WTC11 (cell line): ENCODE data around the gene SLC9A9. TPM values are rescaled to one million over a fixed set of nuclear protein-coding genes. Genes with fewer than 3 reads are reported as not detected.

Experiments
- ATAC-seq: fragments of 200-7000 bp; cut with Tn5 transposase; 2 replicates; pipeline ENCODE4 v1.10.0; 2021; ENCODE audit warnings: mild to moderate bottlenecking, moderate library complexity
- CTCF ChIA-PET: fragments of 300-600 bp; sonication (Branson Sonifier 250); formaldehyde crosslinking; loops from one replicate; lab custom pipeline; 2021; ENCODE audit warnings: antibody characterized with exemption; lab: Charles Lee
- POLR2A ChIA-PET: fragments of 350-600 bp; sonication (Branson Sonifier 250); formaldehyde crosslinking; loops from one replicate; lab custom pipeline; 2021; ENCODE audit warnings: antibody characterized with exemption; lab: Charles Lee
- DNase-seq: peaks from one replicate; pipeline ENCODE4 v3.0.0; 2021; ENCODE audit warnings: low spot score
- H3K27ac Mint-ChIP-seq: 2 replicates; pipeline ENCODE4 v1.8.0; 2021; ENCODE audit warnings: mixed read lengths
- H3K27me3 Mint-ChIP-seq: 2 replicates; pipeline ENCODE4 v1.8.0; 2021; ENCODE audit warnings: low read depth, mild to moderate bottlenecking, moderate library complexity, mixed read lengths
- H3K36me3 Mint-ChIP-seq: 2 replicates; pipeline ENCODE4 v1.8.0; 2021; ENCODE audit warnings: mixed read lengths
- H3K4me1 Mint-ChIP-seq: 2 replicates; pipeline ENCODE4 v1.8.0; 2022; ENCODE audit warnings: mixed read lengths
- H3K4me3 Mint-ChIP-seq: 2 replicates; pipeline ENCODE4 v1.8.0; 2021; ENCODE audit warnings: mild to moderate bottlenecking, moderate library complexity, mixed read lengths
- H3K9me3 Mint-ChIP-seq: 2 replicates; pipeline ENCODE4 v1.8.0; 2021; ENCODE audit warnings: mixed read lengths
- CREB1 ChIP-seq: sonication (generic); formaldehyde crosslinking; IDR thresholded peaks from 2 replicates; pipeline ENCODE4 v1.8.0; 2023; ENCODE audit warnings: mild to moderate bottlenecking, missing genetic modification reagents
- FOXP1 ChIP-seq: sonication (generic); formaldehyde crosslinking; IDR thresholded peaks from 2 replicates; pipeline ENCODE4 v1.8.0; 2022; ENCODE audit warnings: missing genetic modification reagents, mild to moderate bottlenecking, moderate library complexity, borderline replicate concordance
- GRHL2 ChIP-seq: fragments of 250-450 bp; sonication (Bioruptor Pico); IDR thresholded peaks from 2 replicates; pipeline ENCODE4 v1.8.0; 2022; ENCODE audit warnings: mild to moderate bottlenecking, moderate library complexity; ENCODE audit not compliant: insufficient replicate concordance, severe bottlenecking
- IRF2 ChIP-seq: sonication (generic); formaldehyde crosslinking; IDR thresholded peaks from 2 replicates; pipeline ENCODE4 v1.8.0; 2022; ENCODE audit warnings: low read depth, missing genetic modification reagents, borderline replicate concordance
- JUN ChIP-seq: sonication (generic); formaldehyde crosslinking; IDR thresholded peaks from 2 replicates; pipeline ENCODE4 v1.8.0; 2023; ENCODE audit warnings: mild to moderate bottlenecking, missing genetic modification reagents
- MXD4 ChIP-seq: fragments of 250-450 bp; sonication (Bioruptor Pico); IDR thresholded peaks from 2 replicates; pipeline ENCODE4 v1.8.0; 2021; ENCODE audit warnings: mild to moderate bottlenecking, moderate library complexity, borderline replicate concordance
- NFYB ChIP-seq: sonication (generic); formaldehyde crosslinking; conservative IDR thresholded peaks from 2 replicates; pipeline ENCODE4 v1.8.0; 2022; ENCODE audit warnings: low read depth, missing genetic modification reagents
- PRRX2 ChIP-seq: fragments of 250-450 bp; sonication (Bioruptor Pico); IDR thresholded peaks from 2 replicates; pipeline ENCODE4 v1.8.0; 2021; ENCODE audit warnings: mild to moderate bottlenecking
- RORB ChIP-seq: fragments of 250-450 bp; sonication (Bioruptor Pico); IDR thresholded peaks from 2 replicates; pipeline ENCODE4 v1.9.0; 2021; ENCODE audit warnings: mild to moderate bottlenecking
- SMAD4 ChIP-seq: sonication (generic); formaldehyde crosslinking; IDR thresholded peaks from 2 replicates; pipeline ENCODE4 v1.8.0; 2022; ENCODE audit warnings: mild to moderate bottlenecking, missing genetic modification reagents
- TEAD4 ChIP-seq: sonication (generic); formaldehyde crosslinking; IDR thresholded peaks from 2 replicates; pipeline ENCODE4 v1.8.0; 2022; ENCODE audit warnings: mild to moderate bottlenecking, missing genetic modification reagents
- ZNF121 ChIP-seq: sonication (generic); formaldehyde crosslinking; IDR thresholded peaks from 2 replicates; pipeline ENCODE4 v1.8.0; 2023; ENCODE audit warnings: missing genetic modification reagents
- ZNF138 ChIP-seq: sonication (generic); formaldehyde crosslinking; conservative IDR thresholded peaks from 2 replicates; pipeline ENCODE4 v1.8.1; 2022; ENCODE audit warnings: mild to moderate bottlenecking, moderate library complexity, missing genetic modification reagents
- ZNF219 ChIP-seq: sonication (generic); formaldehyde crosslinking; IDR thresholded peaks from 2 replicates; pipeline ENCODE4 v1.8.0; 2023; ENCODE audit warnings: missing genetic modification reagents, mild to moderate bottlenecking, borderline replicate concordance
- ZNF396 ChIP-seq: fragments of 250-450 bp; sonication (Bioruptor Pico); IDR thresholded peaks from 2 replicates; pipeline ENCODE4 v1.8.0; 2021; ENCODE audit warnings: mild to moderate bottlenecking, moderate library complexity, borderline replicate concordance
- total RNA-seq: library from RNA; stranded (reverse); gene quantifications from 3 replicates; pipeline ENCODE4 v1.2.3, GENCODE V29; 2021
- TF ChIP-seq, protein P1 (sequence below): sonication (generic); formaldehyde crosslinking; IDR thresholded peaks from 2 replicates; pipeline ENCODE4 v1.8.0; 2022; ENCODE audit warnings: mild to moderate bottlenecking, missing genetic modification reagents
- TF ChIP-seq, protein P2 (sequence below): sonication (generic); formaldehyde crosslinking; IDR thresholded peaks from 2 replicates; pipeline ENCODE4 v1.8.1; 2023; ENCODE audit warnings: mild to moderate bottlenecking, missing genetic modification reagents, moderate library complexity
- TF ChIP-seq, protein P3 (sequence below): sonication (generic); formaldehyde crosslinking; IDR thresholded peaks from 2 replicates; pipeline ENCODE4 v1.8.0; 2022; ENCODE audit warnings: missing genetic modification reagents
- TF ChIP-seq, protein P4 (sequence below): sonication (generic); formaldehyde crosslinking; conservative IDR thresholded peaks from 2 replicates; pipeline ENCODE4 v1.8.1; 2022; ENCODE audit warnings: mild to moderate bottlenecking, missing genetic modification reagents
- TF ChIP-seq, protein P5 (sequence below): fragments of 250-450 bp; sonication (Bioruptor Pico); IDR thresholded peaks from 2 replicates; pipeline ENCODE4 v2.1.2; 2022; ENCODE audit warnings: mild to moderate bottlenecking, moderate library complexity
- TF ChIP-seq, protein P6 (sequence below): fragments of 250-450 bp; sonication (Bioruptor Pico); conservative IDR thresholded peaks from 2 replicates; pipeline ENCODE4 v1.9.0; 2021; ENCODE audit warnings: mild to moderate bottlenecking

SLC9A9 gene
- total RNA-seq, 1 experiment from 2014 or later, result 1.2 TPM

DNA sequence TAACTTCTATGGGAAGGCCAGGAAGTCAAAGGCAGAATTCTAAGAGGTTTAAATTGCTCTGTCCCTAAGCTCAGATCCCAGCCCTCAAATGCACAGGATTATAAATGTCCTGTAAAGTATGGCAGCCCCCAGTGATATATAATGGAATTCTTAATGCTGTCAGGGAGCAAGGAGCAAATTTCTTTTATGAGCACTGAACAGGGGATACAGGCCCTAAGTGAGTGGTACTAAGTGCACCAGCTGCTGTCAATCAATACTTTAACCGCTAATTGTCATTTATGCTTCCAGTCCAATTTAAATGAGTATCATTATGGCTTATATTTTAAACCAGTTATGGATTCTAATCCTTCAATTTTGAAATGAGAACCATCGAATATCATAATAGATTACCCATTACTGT is 4.7 kb downstream of the SLC9A9 start:
- DNase-seq (no peak), ATAC-seq (no peak)
- TF ChIP-seq ZNF219 (CRISPR knock-in tag) (no peak), FOXP1 (CRISPR knock-in tag) (no peak), ZNF121 (CRISPR knock-in tag) (no peak), GRHL2 (CRISPR knock-in tag) (no peak)
- TF ChIP-seq, protein P1, sequence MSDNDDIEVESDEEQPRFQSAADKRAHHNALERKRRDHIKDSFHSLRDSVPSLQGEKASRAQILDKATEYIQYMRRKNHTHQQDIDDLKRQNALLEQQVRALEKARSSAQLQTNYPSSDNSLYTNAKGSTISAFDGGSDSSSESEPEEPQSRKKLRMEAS (CRISPR knock-in tag), result no peak
- TF ChIP-seq, protein P2, sequence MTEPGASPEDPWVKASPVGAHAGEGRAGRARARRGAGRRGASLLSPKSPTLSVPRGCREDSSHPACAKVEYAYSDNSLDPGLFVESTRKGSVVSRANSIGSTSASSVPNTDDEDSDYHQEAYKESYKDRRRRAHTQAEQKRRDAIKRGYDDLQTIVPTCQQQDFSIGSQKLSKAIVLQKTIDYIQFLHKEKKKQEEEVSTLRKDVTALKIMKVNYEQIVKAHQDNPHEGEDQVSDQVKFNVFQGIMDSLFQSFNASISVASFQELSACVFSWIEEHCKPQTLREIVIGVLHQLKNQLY (CRISPR knock-in tag), result no peak
- H3K27me3 Mint-ChIP-seq, result no peaks in the 10 kb centered on the region
- no peaks in the 10 kb centered on the region for H3K9me3 Mint-ChIP-seq
- H3K4me1 Mint-ChIP-seq, result peaks cover 45% of the 10 kb centered on the region
- H3K4me3 Mint-ChIP-seq, result no peak overlapping the region
- POLR2A ChIA-PET, result no interaction called here
- no peak overlapping the region for H3K27ac Mint-ChIP-seq
- no peaks in the 10 kb centered on the region for H3K36me3 Mint-ChIP-seq
- CTCF ChIA-PET, result no interaction called here

DNA sequence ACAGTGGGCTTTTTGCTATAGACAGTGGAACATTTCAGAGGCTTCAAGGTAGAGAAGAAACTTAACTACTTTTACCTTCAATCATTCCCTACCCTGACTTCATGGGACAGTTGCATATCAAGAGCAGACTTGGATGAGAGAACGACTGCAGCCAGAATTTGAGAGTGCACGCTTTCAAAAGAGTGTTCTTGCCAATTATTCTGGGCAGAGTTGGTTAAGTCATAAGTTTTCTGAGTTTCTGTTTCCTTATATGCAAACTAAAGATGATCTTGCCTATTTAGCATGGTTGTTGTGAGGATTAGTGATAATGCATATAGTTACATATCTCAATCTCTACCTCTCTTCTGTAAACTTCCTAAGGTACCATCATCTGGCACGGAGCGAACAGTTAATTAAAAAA is 7.6 kb downstream of the SLC9A9 start:
- CTCF ChIA-PET, result no interaction called here
- DNase-seq (no peak), ATAC-seq (no peak)
- Mint-ChIP-seq H3K4me1 (peaks cover 26% of the 10 kb centered on the region), H3K27ac (peak overlapping the region; percentile 66; the same call in 1 of the 2 replicates), H3K36me3 (no peaks in the 10 kb centered on the region), H3K27me3 (no peaks in the 10 kb centered on the region), H3K9me3 (no peaks in the 10 kb centered on the region), H3K4me3 (no peak overlapping the region)
- TF ChIP-seq CREB1 (CRISPR knock-in tag), result no peak
- TF ChIP-seq JUN, result no peak
- TF ChIP-seq NFYB (CRISPR knock-in tag), result no peak
- no peak for TF ChIP-seq ZNF138 (CRISPR knock-in tag)
- no peak for TF ChIP-seq PRRX2 (CRISPR knock-in tag)
- TF ChIP-seq MXD4 (CRISPR knock-in tag), result no peak
- TF ChIP-seq, protein P3, sequence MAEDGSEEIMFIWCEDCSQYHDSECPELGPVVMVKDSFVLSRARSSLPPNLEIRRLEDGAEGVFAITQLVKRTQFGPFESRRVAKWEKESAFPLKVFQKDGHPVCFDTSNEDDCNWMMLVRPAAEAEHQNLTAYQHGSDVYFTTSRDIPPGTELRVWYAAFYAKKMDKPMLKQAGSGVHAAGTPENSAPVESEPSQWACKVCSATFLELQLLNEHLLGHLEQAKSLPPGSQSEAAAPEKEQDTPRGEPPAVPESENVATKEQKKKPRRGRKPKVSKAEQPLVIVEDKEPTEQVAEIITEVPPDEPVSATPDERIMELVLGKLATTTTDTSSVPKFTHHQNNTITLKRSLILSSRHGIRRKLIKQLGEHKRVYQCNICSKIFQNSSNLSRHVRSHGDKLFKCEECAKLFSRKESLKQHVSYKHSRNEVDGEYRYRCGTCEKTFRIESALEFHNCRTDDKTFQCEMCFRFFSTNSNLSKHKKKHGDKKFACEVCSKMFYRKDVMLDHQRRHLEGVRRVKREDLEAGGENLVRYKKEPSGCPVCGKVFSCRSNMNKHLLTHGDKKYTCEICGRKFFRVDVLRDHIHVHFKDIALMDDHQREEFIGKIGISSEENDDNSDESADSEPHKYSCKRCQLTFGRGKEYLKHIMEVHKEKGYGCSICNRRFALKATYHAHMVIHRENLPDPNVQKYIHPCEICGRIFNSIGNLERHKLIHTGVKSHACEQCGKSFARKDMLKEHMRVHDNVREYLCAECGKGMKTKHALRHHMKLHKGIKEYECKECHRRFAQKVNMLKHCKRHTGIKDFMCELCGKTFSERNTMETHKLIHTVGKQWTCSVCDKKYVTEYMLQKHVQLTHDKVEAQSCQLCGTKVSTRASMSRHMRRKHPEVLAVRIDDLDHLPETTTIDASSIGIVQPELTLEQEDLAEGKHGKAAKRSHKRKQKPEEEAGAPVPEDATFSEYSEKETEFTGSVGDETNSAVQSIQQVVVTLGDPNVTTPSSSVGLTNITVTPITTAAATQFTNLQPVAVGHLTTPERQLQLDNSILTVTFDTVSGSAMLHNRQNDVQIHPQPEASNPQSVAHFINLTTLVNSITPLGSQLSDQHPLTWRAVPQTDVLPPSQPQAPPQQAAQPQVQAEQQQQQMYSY, result no peak
- TF ChIP-seq ZNF396 (CRISPR knock-in tag), result no peak
- TF ChIP-seq, protein P4, sequence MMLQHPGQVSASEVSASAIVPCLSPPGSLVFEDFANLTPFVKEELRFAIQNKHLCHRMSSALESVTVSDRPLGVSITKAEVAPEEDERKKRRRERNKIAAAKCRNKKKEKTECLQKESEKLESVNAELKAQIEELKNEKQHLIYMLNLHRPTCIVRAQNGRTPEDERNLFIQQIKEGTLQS, result no peak
- no peak for TF ChIP-seq RORB (CRISPR knock-in tag)
- no peak for TF ChIP-seq TEAD4
- TF ChIP-seq IRF2 (CRISPR knock-in tag), result no peak
- TF ChIP-seq, protein P5, sequence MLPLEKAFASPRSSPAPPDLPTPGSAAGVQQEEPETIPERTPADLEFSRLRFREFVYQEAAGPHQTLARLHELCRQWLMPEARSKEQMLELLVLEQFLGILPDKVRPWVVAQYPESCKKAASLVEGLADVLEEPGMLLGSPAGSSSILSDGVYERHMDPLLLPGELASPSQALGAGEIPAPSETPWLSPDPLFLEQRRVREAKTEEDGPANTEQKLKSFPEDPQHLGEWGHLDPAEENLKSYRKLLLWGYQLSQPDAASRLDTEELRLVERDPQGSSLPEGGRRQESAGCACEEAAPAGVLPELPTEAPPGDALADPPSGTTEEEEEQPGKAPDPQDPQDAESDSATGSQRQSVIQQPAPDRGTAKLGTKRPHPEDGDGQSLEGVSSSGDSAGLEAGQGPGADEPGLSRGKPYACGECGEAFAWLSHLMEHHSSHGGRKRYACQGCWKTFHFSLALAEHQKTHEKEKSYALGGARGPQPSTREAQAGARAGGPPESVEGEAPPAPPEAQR (CRISPR knock-in tag), result no peak
- TF ChIP-seq, protein P6, sequence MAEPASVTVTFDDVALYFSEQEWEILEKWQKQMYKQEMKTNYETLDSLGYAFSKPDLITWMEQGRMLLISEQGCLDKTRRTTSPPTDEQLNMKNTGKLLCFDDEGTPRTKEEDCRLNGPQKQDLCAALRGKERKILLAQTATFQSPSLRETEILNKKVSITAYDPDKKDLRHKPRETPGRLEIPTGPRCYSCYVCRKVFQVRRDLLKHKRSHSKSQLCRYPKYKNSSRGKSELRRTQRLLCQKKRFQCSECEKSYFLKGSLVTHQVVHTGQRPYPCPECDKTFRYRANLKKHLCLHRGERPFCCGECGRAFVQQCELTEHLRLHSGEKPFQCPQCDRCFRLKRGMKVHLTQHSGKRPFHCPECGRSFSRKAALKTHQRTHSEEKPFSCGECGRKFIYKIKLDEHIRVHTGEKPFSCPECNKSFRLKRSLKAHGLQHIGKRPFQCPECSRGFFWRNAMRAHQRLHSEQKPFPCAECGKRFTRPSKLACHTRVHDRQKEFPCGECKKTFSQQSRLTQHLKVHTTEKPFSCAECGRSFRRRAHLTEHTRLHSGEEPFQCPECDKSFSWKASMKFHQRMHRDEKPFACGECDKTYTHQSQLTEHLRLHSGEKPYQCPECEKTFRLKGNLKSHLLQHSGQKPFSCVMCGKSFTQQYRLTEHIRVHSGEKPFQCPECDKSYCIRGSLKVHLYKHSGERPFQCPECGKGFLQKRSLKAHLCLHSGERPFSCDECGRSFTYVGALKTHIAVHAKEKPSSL (CRISPR knock-in tag), result no peak
- no peak for TF ChIP-seq SMAD4 (CRISPR knock-in tag)
- POLR2A ChIA-PET, result no interaction called here
